H9 (cell line): ENCODE data around the gene HYAL4. TPM values are rescaled to one million over a fixed set of nuclear protein-coding genes. Genes with fewer than 3 reads are reported as not detected.

ENCODE experiments used
- DNase-seq: peaks from one replicate; pipeline ENCODE4 v3.0.0-alpha.2; 2017
- H2AFZ ChIP-seq: one replicate; pipeline ENCODE4 v1.6.1; 2013; ENCODE audit warnings: mild to moderate bottlenecking, low read length, control low read depth, moderate library complexity
- H2AK5ac ChIP-seq: 2 replicates; pipeline ENCODE4 v1.6.1; 2013; ENCODE audit warnings: low read length, control low read depth, mixed read lengths; ENCODE audit not compliant: insufficient read length
- H2BK120ac ChIP-seq: one replicate; pipeline ENCODE4 v1.6.1; 2013; ENCODE audit warnings: low read depth, mild to moderate bottlenecking, low read length, control low read depth, inconsistent platforms; ENCODE audit not compliant: poor library complexity, severe bottlenecking
- H2BK12ac ChIP-seq: 2 replicates; pipeline ENCODE4 v1.6.1; 2013; ENCODE audit warnings: low read length, control low read depth, mixed read lengths, low read depth; ENCODE audit not compliant: insufficient read length
- H2BK15ac ChIP-seq: 2 replicates; pipeline ENCODE4 v1.6.1; 2013; ENCODE audit warnings: low read depth, low read length, control low read depth
- H2BK20ac ChIP-seq: one replicate; pipeline ENCODE4 v1.6.1; 2013; ENCODE audit warnings: low read depth, mild to moderate bottlenecking, low read length, control low read depth, inconsistent platforms; ENCODE audit not compliant: poor library complexity, severe bottlenecking
- H2BK5ac ChIP-seq: 2 replicates; pipeline ENCODE4 v1.6.1; 2013; ENCODE audit warnings: low read length, control low read depth, mixed read lengths; ENCODE audit not compliant: insufficient read length
- H3K14ac ChIP-seq: 2 replicates; pipeline ENCODE4 v1.6.1; 2013; ENCODE audit warnings: low read length, control low read depth; ENCODE audit not compliant: insufficient read depth
- H3K18ac ChIP-seq: 2 replicates; pipeline ENCODE4 v1.6.1; 2013; ENCODE audit warnings: low read depth, mild to moderate bottlenecking, mixed read lengths, low read length, control low read depth; ENCODE audit not compliant: insufficient read length
- H3K23ac ChIP-seq: 2 replicates; pipeline ENCODE4 v1.6.1; 2013; ENCODE audit warnings: low read length, control low read depth, mixed read lengths, low read depth; ENCODE audit not compliant: insufficient read length
- H3K23me2 ChIP-seq: 2 replicates; pipeline ENCODE4 v1.6.1; 2013; ENCODE audit warnings: low read depth, mild to moderate bottlenecking, mixed read lengths, low read length, control low read depth; ENCODE audit not compliant: insufficient read length, poor library complexity, severe bottlenecking
- H3K27ac ChIP-seq: 2 replicates; pipeline ENCODE4 v1.5.1; 2013; ENCODE audit warnings: low read length, control low read depth, mixed read lengths, low read depth; ENCODE audit not compliant: insufficient read length
- H3K27me3 ChIP-seq: 2 replicates; pipeline ENCODE4 v1.6.1; 2013; ENCODE audit warnings: low read length, control low read depth, inconsistent platforms; ENCODE audit not compliant: insufficient read depth
- H3K4ac ChIP-seq: 2 replicates; pipeline ENCODE4 v1.6.1; 2013; ENCODE audit warnings: low read depth, mild to moderate bottlenecking, control low read depth, inconsistent platforms, low read length, moderate library complexity
- H3K4me1 ChIP-seq: 2 replicates; pipeline ENCODE4 v1.6.1; 2013; ENCODE audit warnings: low read length, control low read depth, inconsistent platforms; ENCODE audit not compliant: insufficient read depth
- H3K4me2 ChIP-seq: 2 replicates; pipeline ENCODE4 v1.6.1; 2013; ENCODE audit warnings: low read length, control low read depth, mixed read lengths; ENCODE audit not compliant: insufficient read length, insufficient read depth
- H3K56ac ChIP-seq: 2 replicates; pipeline ENCODE4 v1.6.1; 2013; ENCODE audit warnings: low read depth, mild to moderate bottlenecking, mixed read lengths, low read length, control low read depth; ENCODE audit not compliant: insufficient read length
- H3K79me1 ChIP-seq: 2 replicates; pipeline ENCODE4 v1.6.1; 2013; ENCODE audit warnings: low read depth, mild to moderate bottlenecking, moderate library complexity, low read length, control low read depth, inconsistent platforms; ENCODE audit not compliant: insufficient read depth, poor library complexity, severe bottlenecking
- H3K79me2 ChIP-seq: 2 replicates; pipeline ENCODE4 v1.6.1; 2013; ENCODE audit warnings: low read length, control low read depth, inconsistent platforms; ENCODE audit not compliant: insufficient read depth
- H3K9ac ChIP-seq: 2 replicates; pipeline ENCODE4 v1.6.1; 2013; ENCODE audit warnings: low read length, control low read depth, mixed read lengths; ENCODE audit not compliant: insufficient read length; ENCODE audit errors: extremely low read depth
- H3K9me3 ChIP-seq: one replicate; pipeline ENCODE4 v1.6.1; 2013; ENCODE audit warnings: low read depth, low read length, inconsistent platforms; ENCODE audit not compliant: control insufficient read depth
- H3T11ph ChIP-seq: one replicate; pipeline ENCODE4 v1.6.1; 2013; ENCODE audit warnings: mild to moderate bottlenecking, low read length, control low read depth, inconsistent platforms
- H4K20me1 ChIP-seq: one replicate; pipeline ENCODE4 v1.6.1; 2013; ENCODE audit not compliant: control insufficient read depth, insufficient read length, insufficient read depth
- H4K5ac ChIP-seq: 2 replicates; pipeline ENCODE4 v1.6.1; 2013; ENCODE audit warnings: low read depth, mild to moderate bottlenecking, mixed read lengths, low read length, control low read depth; ENCODE audit not compliant: insufficient read length
- H4K8ac ChIP-seq: replicated peaks from 2 replicates; pipeline ENCODE4 v1.6.1; 2013; ENCODE audit warnings: low read length, control low read depth, mixed read lengths, low read depth; ENCODE audit not compliant: insufficient read length
- H4K91ac ChIP-seq: 2 replicates; pipeline ENCODE4 v1.6.1; 2013; ENCODE audit warnings: low read depth, mild to moderate bottlenecking, moderate library complexity, mixed read lengths, low read length, control low read depth; ENCODE audit not compliant: insufficient read length
- H3K27ac Mint-ChIP-seq, 3 experiments: 2 replicates in 2 of 3; 3 replicates in 1 of 3; pipeline ENCODE4 v1.8.0; 2020 to 2021; ENCODE audit warnings: mixed read lengths in 3 of 3, mild to moderate bottlenecking in 1 of 3, moderate library complexity in 1 of 3
- H3K27me3 Mint-ChIP-seq: 2 replicates; pipeline ENCODE4 v1.8.0; 2021; ENCODE audit warnings: low read depth, mild to moderate bottlenecking, moderate library complexity, mixed read lengths
- H3K36me3 Mint-ChIP-seq, 3 experiments: 2 replicates in 2 of 3; 3 replicates in 1 of 3; pipeline ENCODE4 v1.8.0; 2020 to 2021; ENCODE audit warnings: low read depth in 3 of 3, mixed read lengths in 3 of 3; ENCODE audit not compliant: insufficient read depth in 1 of 3
- H3K4me1 Mint-ChIP-seq, 2 experiments: 2 replicates each; pipeline ENCODE4 v1.8.0; 2020; ENCODE audit warnings: mixed read lengths in 2 of 2
- H3K4me3 Mint-ChIP-seq, 2 experiments: 2 replicates in 1 of 2; 3 replicates in 1 of 2; pipeline ENCODE4 v1.8.0; 2020 to 2021; ENCODE audit warnings: mild to moderate bottlenecking in 2 of 2, mixed read lengths in 2 of 2, moderate library complexity in 1 of 2
- H3K9me3 Mint-ChIP-seq, 2 experiments: 2 replicates in 1 of 2; 3 replicates in 1 of 2; pipeline ENCODE4 v1.8.0; 2020; ENCODE audit warnings: mild to moderate bottlenecking in 2 of 2, mixed read lengths in 2 of 2, moderate library complexity in 1 of 2
- WGBS: extraction: QIAGEN DNeasy Blood & Tissue Kit; methylation state at CpG from one replicate; pipeline ENCODE4 v1.1.7; 2013; ENCODE audit warnings: missing lambda C conversion rate, low lambda C conversion rate, mixed read lengths; ENCODE audit not compliant: insufficient read length; ENCODE audit errors: extremely low coverage; 5-methylcytosine and 5-hydroxymethylcytosine counted together
- total RNA-seq: library from RNA; stranded (reverse); gene quantifications from 2 replicates; pipeline ENCODE4 v1.2.1, GENCODE V29; 2021
- TF ChIP-seq, protein P1 (sequence below): fragments of 200-600 bp; sonication (generic); conservative IDR thresholded peaks from 3 replicates; pipeline ENCODE4 v1.8.0; 2021; ENCODE audit warnings: antibody characterized with exemption, mild to moderate bottlenecking

The HYAL4 gene
- total RNA-seq, 1 experiment from 2014 or later: not detected

GRCh38 chr7:123864012-123864411, 19.0 kb downstream of the HYAL4 start:
- no peaks in the 10 kb centered on the region for H3K4me1 ChIP-seq
- no peak overlapping the region for H4K8ac ChIP-seq
- Mint-ChIP-seq H3K27me3 (no peaks in the 10 kb centered on the region), H3K4me3 (no peak overlapping the region), H3K27ac (peak overlapping the region in 1 of 3 experiments; percentile 36; a peak in 1 of 7 replicates), H3K4me1 (peaks cover 15 to 24% of the 10 kb centered on the region in 2 experiments), H3K9me3 (peaks cover 3 to 7% of the 10 kb centered on the region in 2 experiments; a peak in 3 of 5 replicates), H3K36me3 (peaks cover 0 to 5% (median 0%) of the 10 kb centered on the region in 3 experiments; a peak in 1 of 7 replicates)
- TF ChIP-seq, protein P1, sequence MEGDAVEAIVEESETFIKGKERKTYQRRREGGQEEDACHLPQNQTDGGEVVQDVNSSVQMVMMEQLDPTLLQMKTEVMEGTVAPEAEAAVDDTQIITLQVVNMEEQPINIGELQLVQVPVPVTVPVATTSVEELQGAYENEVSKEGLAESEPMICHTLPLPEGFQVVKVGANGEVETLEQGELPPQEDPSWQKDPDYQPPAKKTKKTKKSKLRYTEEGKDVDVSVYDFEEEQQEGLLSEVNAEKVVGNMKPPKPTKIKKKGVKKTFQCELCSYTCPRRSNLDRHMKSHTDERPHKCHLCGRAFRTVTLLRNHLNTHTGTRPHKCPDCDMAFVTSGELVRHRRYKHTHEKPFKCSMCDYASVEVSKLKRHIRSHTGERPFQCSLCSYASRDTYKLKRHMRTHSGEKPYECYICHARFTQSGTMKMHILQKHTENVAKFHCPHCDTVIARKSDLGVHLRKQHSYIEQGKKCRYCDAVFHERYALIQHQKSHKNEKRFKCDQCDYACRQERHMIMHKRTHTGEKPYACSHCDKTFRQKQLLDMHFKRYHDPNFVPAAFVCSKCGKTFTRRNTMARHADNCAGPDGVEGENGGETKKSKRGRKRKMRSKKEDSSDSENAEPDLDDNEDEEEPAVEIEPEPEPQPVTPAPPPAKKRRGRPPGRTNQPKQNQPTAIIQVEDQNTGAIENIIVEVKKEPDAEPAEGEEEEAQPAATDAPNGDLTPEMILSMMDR: no peak
- H2AK5ac ChIP-seq: no peak overlapping the region
- no peak overlapping the region for H3K23ac ChIP-seq
- no peak overlapping the region for H2BK120ac ChIP-seq
- no CpG with 5 or more reads among the region's 1 CpG for WGBS
- no peak overlapping the region for H3K27ac ChIP-seq
- H3K9me3 ChIP-seq: no peaks in the 10 kb centered on the region
- no peak overlapping the region for H2BK20ac ChIP-seq
- H3K56ac ChIP-seq: no peak overlapping the region
- no peak overlapping the region for H4K91ac ChIP-seq
- no peaks in the 10 kb centered on the region for H3K23me2 ChIP-seq
- H2BK5ac ChIP-seq: no peak overlapping the region
- no peak overlapping the region for H3T11ph ChIP-seq
- no peak overlapping the region for H2BK12ac ChIP-seq
- no peak for DNase-seq
- no peak overlapping the region for H4K5ac ChIP-seq
- H3K79me2 ChIP-seq: no peaks in the 10 kb centered on the region
- H3K4ac ChIP-seq: no peak overlapping the region
- H3K79me1 ChIP-seq: no peaks in the 10 kb centered on the region
- H3K4me2 ChIP-seq: no peak overlapping the region
- H3K14ac ChIP-seq: no peak overlapping the region
- no peaks in the 10 kb centered on the region for H3K27me3 ChIP-seq
- H4K20me1 ChIP-seq: no peaks in the 10 kb centered on the region
- no peak overlapping the region for H3K9ac ChIP-seq
- H2AFZ ChIP-seq: no peak overlapping the region
- H2BK15ac ChIP-seq: no peak overlapping the region
- H3K18ac ChIP-seq: no peak overlapping the region
